GM10248 (cell line): ENCODE measurements around the gene RRAD.

Experiments
- CTCF ChIA-PET: fragments of 300-600 bp; sonication (Branson Sonifier 250); formaldehyde crosslinking; extraction: SDS; loops from one replicate; lab custom pipeline; 2021; ENCODE audit warnings: antibody characterized with exemption; lab: Yijun Ruan, JAX
- POLR2A ChIA-PET: fragments of 350-650 bp; sonication (Branson Sonifier 250); formaldehyde crosslinking; extraction: SDS; loops from one replicate; lab custom pipeline; 2020; ENCODE audit warnings: antibody characterized with exemption; lab: Yijun Ruan, JAX
- DNase-seq: peaks from one replicate; pipeline ENCODE4 v3.0.0; 2012; ENCODE audit errors: extremely low spot score
- CTCF ChIP-seq: IDR thresholded peaks from 2 replicates; pipeline ENCODE4 v1.5.1; 2012; ENCODE audit warnings: mild to moderate bottlenecking, low read depth; ENCODE audit errors: extremely low read depth, missing control alignments, control extremely low read depth

The RRAD gene

GRCh38 chr16:66930189-66930588 is 4.9 kb upstream of the RRAD start:
- TF ChIP-seq CTCF: no peak
- no peak for DNase-seq
- POLR2A ChIA-PET: no interaction called here
- CTCF ChIA-PET: interaction anchor here (1.1 to 2.3 kb wide), 2 partner anchors 35 to 100 kb away, joined by 4 to 18 read pairs; partner anchors contain the start of gene NAE1

GRCh38 chr16:66928702-66929388 is 3.5 kb upstream of the RRAD start:
- ChIA-PET POLR2A (interaction anchor here (1.0 kb wide), 1 partner anchor 23 kb away, joined by 3 read pairs; no protein-coding TSS in a partner anchor), CTCF (interaction anchor here (0.7 to 6.0 kb wide), 17 partner anchors 10 to 320 kb away, joined by 3 to 115 read pairs (median 5); partner anchors contain the start of genes CDH16 and PDP2)
- TF ChIP-seq CTCF: peak; percentile 43
- no peak for DNase-seq

GRCh38 chr16:66927918-66928649 is 2.7 kb upstream of the RRAD start:
- DNase-seq: no peak
- TF ChIP-seq CTCF: no peak
- CTCF ChIA-PET: interaction anchor here (0.7 to 6.0 kb wide), 18 partner anchors 10 to 319 kb away, joined by 3 to 115 read pairs (median 5); partner anchors contain the start of genes CDH16 and PDP2
- POLR2A ChIA-PET: interaction anchor here (1.0 kb wide), 1 partner anchor 23 kb away, joined by 3 read pairs; no protein-coding TSS in a partner anchor

GRCh38 chr16:66926961-66927436 is 1.7 kb upstream of the RRAD start:
- TF ChIP-seq CTCF: no peak
- ChIA-PET POLR2A (no interaction called here), CTCF (interaction anchor here (1.0 to 6.0 kb wide), 9 partner anchors 8 to 318 kb away, joined by 3 to 115 read pairs (median 6); partner anchors contain the start of genes CDH16, NAE1 and PDP2)
- DNase-seq: peak; percentile 63

- POLR2A ChIA-PET: interaction anchor here (0.6 to 0.7 kb wide), 2 partner anchors 35 to 450 kb away, joined by 3 read pairs; no protein-coding TSS in a partner anchor
- no peak for TF ChIP-seq CTCF
- DNase-seq: no peak
- CTCF ChIA-PET: interaction anchor here (1.0 to 6.0 kb wide), 11 partner anchors 8 to 318 kb away, joined by 3 to 115 read pairs (median 5); partner anchors contain the start of genes CDH16 and NAE1
Measured at GRCh38 chr16:66926171-66926947, 1.0 kb upstream of the RRAD start.
